ENCODE measurements around the gene FOXA3. TPM values are rescaled to one million over a fixed set of nuclear protein-coding genes. Genes with fewer than 3 reads are reported as not detected.

Gene FOXA3
- total and polyA plus RNA-seq, 11 donors, result 0.07 TPM; not detected in 10

DNA sequence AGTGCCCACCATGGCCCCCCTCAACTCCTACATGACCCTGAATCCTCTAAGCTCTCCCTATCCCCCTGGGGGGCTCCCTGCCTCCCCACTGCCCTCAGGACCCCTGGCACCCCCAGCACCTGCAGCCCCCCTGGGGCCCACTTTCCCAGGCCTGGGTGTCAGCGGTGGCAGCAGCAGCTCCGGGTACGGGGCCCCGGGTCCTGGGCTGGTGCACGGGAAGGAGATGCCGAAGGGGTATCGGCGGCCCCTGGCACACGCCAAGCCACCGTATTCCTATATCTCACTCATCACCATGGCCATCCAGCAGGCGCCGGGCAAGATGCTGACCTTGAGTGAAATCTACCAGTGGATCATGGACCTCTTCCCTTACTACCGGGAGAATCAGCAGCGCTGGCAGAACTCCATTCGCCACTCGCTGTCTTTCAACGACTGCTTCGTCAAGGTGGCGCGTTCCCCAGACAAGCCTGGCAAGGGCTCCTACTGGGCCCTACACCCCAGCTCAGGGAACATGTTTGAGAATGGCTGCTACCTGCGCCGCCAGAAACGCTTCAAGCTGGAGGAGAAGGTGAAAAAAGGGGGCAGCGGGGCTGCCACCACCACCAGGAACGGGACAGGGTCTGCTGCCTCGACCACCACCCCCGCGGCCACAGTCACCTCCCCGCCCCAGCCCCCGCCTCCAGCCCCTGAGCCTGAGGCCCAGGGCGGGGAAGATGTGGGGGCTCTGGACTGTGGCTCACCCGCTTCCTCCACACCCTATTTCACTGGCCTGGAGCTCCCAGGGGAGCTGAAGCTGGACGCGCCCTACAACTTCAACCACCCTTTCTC is 8.2 kb downstream of the FOXA3 start:
- Histone ChIP-seq H3K4me3 (no peak overlapping the region), H3K9me3 (no peaks in the 10 kb centered on the region), H3K4me1 (peaks cover 0 to 14% (median 10%) of the 10 kb centered on the region in 12 donors), H3K27me3 (peaks cover 0 to 9% (median 0%) of the 10 kb centered on the region in 9 donors), H3K36me3 (no peaks in the 10 kb centered on the region), H3K27ac (no peak overlapping the region)
- WGBS, 4 donors, result 92 to 94% (median 93%) methylated on average over 30 to 34 of the region's 34 CpGs
- DNase-seq (no peak), ATAC-seq (no peak)
- TF ChIP-seq POLR2A (IDR thresholded peaks at IDR 0.05), result no peak
- TF ChIP-seq, protein P1, sequence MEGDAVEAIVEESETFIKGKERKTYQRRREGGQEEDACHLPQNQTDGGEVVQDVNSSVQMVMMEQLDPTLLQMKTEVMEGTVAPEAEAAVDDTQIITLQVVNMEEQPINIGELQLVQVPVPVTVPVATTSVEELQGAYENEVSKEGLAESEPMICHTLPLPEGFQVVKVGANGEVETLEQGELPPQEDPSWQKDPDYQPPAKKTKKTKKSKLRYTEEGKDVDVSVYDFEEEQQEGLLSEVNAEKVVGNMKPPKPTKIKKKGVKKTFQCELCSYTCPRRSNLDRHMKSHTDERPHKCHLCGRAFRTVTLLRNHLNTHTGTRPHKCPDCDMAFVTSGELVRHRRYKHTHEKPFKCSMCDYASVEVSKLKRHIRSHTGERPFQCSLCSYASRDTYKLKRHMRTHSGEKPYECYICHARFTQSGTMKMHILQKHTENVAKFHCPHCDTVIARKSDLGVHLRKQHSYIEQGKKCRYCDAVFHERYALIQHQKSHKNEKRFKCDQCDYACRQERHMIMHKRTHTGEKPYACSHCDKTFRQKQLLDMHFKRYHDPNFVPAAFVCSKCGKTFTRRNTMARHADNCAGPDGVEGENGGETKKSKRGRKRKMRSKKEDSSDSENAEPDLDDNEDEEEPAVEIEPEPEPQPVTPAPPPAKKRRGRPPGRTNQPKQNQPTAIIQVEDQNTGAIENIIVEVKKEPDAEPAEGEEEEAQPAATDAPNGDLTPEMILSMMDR (IDR thresholded peaks at IDR 0.05), result no peak
- intact Hi-C loops (cut with DNase I), result no loop called here

DNA sequence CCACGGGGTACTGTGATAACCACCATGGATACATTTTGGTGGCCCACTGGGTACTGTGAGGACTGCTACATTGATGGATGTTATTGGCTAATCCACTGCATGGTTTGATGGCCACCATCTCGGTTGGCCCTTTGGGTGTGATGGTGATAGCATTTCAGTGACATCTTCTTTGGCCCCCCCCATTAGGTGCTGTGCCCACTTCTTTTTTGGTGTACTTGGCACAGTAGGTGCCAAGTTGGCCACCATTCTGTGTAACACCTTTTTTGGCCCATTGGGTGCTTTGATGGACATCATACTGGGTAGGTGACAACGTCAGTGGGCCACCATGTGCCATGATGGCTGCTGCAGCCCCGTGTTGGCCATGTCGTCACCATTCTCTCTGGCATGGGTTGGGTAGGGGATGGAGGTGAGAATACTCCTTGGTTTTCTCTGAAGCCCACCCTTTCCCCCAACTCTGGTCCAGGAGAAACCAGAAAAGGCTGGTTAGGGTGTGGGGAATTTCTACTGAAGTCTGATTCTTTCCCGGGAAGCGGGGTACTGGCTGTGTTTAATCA is 9.2 kb downstream of the FOXA3 start:
- H3K9me3 ChIP-seq, result no peaks in the 10 kb centered on the region
- peaks cover 0 to 13% (median 0%) of the 10 kb centered on the region in 9 donors for H3K27me3 ChIP-seq
- DNase-seq, result no peak
- ATAC-seq, result no peak
- TF ChIP-seq POLR2A (IDR thresholded peaks at IDR 0.05), result no peak
- TF ChIP-seq, protein P1 (IDR thresholded peaks at IDR 0.05), result no peak
- H3K36me3 ChIP-seq, result no peaks in the 10 kb centered on the region
- H3K27ac ChIP-seq, result no peak overlapping the region
- H3K4me1 ChIP-seq, result peaks cover 0 to 18% (median 11%) of the 10 kb centered on the region in 12 donors
- intact Hi-C loops (cut with DNase I), result no loop called here
- 85 to 93% (median 90%) methylated on average over 7 of the region's 7 CpGs for WGBS, 4 donors
- no peak overlapping the region for H3K4me3 ChIP-seq

- ATAC-seq (no peak), DNase-seq (peak in 1 of 5 donors; percentile 5)
- H3K4me1 ChIP-seq, result peaks cover 0 to 18% (median 11%) of the 10 kb centered on the region in 12 donors
- no peak for TF ChIP-seq POLR2A (IDR thresholded peaks at IDR 0.05)
- TF ChIP-seq, protein P1 (IDR thresholded peaks at IDR 0.05), result no peak
- peaks cover 0 to 13% (median 0%) of the 10 kb centered on the region in 9 donors for H3K27me3 ChIP-seq
- no peak overlapping the region for H3K4me3 ChIP-seq
- WGBS, 4 donors, result 87 to 95% (median 91%) methylated on average over 7 of the region's 7 CpGs
- H3K36me3 ChIP-seq, result no peaks in the 10 kb centered on the region
- H3K27ac ChIP-seq, result no peak overlapping the region
- H3K9me3 ChIP-seq, result no peaks in the 10 kb centered on the region
- intact Hi-C loops (cut with DNase I), result no loop called here
Observed at GRCh38 chr19:45874620-45874966, 10.5 kb downstream of the FOXA3 start.

DNA sequence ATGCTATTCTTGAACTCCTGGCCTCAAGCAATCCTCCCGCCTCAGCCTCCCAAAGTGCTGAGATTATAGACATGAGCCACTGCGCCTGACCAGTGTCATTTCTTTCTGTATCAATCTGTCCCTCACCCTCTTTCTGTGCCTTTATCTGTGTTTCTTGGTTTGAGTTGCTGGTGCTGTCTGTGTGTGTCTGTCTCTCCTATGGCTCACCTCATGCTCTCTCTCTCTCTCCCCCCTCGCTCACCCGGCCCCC is 12.0 kb downstream of the FOXA3 start:
- 56 to 66% (median 60%) methylated on average over 4 of the region's 4 CpGs for WGBS, 4 donors
- Histone ChIP-seq H3K4me3 (peak overlapping the region in 2 of 12 donors; percentile 19 to 43), H3K27me3 (peaks cover 0 to 13% (median 0%) of the 10 kb centered on the region in 9 donors), H3K27ac (peak overlapping the region in 6 of 12 donors; percentile 17 to 83 (median 66)), H3K36me3 (no peaks in the 10 kb centered on the region), H3K4me1 (peaks cover 0 to 18% (median 11%) of the 10 kb centered on the region in 12 donors), H3K9me3 (no peaks in the 10 kb centered on the region)
- DNase-seq (no peak), ATAC-seq (peak in 1 of 4 donors; percentile 12)
- intact Hi-C loops (cut with DNase I), result no loop called here
- TF ChIP-seq, protein P1 (IDR thresholded peaks at IDR 0.05), result no peak
- no peak for TF ChIP-seq POLR2A (IDR thresholded peaks at IDR 0.05)
